GM20431 (cell line): ENCODE data around the gene SYNE4.
"Not testable (repeated sequence)": the region's sequence is repeated elsewhere in the genome, so short reads cannot be mapped to it uniquely, and the experiment has no call there.

Experiments
- in situ Hi-C: fragments of 300-500 bp; cut with MseI, MboI; formaldehyde crosslinking; loops from one replicate; pipeline ENCODE4 v1.15.0; 2020; ENCODE audit warnings: low sequenced_read_pairs; ENCODE audit not compliant: unreplicated experiment

Gene SYNE4

DNA sequence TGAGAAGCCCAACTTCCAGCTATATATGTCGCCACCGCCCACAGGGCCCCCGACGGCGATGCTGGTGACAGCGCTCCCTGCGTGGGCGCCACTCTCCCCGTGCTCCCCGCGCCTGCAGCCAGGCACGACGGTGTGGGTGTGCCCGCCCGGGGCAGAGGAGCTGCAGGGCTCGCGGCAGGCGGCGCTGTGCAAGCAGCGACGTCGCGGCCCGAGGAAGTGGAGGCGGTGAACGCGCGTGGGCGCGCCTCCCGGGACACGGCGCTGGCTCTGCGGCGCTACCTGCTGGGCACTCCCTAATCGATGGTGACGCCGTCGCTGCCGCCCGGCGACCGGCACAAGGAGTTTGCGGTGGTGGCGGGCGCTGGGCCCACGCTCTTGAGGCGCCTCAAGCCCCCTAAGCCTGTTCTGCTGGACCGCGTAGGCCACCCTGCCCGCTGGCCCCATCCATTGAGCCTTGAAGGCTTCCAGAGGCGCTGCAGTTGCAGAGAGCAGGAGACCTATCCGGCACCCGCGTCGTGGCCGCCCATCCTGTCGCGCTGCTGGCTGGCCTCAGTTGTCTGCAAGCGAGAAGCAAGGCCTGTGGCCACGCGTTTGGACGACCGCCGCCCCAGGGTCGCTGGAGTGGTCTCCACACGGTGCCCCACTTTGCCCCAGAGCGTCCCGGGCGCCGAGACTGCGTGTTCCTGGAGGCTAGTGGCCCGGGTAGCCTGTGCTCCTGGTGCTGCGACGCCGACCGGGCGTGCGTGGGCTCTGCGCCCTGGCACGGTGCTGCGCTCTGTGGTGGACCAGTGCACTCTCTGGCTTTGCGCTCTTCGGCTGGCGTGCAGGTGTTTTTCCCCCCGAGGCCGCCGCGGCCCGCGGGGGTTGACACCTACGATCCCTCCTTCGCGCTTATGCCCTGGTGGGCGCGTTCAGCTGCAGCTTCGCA lies 49.3 kb downstream of the SYNE4 start:
- in situ Hi-C loops: no loop called here

DNA sequence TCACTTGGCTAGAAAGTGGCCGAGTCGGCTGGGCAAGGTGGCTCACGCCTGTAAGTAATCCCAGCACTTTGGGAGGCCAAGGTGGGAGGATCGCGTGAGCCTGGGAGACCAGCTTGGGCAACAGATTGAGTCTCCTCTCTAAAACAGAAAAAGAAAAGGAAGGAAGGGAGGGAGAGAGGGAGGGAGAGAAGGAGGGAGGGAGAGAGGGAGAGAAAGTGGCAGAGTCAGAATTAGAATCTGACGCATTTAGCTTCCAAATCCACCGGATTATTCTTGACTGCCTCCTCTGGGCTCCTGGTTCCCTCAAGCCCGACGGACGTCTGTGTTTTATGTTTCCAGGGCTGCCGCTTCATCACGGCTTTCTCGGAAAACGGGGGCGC lies 50.0 kb downstream of the SYNE4 start:
- in situ Hi-C loops: no loop called here

DNA sequence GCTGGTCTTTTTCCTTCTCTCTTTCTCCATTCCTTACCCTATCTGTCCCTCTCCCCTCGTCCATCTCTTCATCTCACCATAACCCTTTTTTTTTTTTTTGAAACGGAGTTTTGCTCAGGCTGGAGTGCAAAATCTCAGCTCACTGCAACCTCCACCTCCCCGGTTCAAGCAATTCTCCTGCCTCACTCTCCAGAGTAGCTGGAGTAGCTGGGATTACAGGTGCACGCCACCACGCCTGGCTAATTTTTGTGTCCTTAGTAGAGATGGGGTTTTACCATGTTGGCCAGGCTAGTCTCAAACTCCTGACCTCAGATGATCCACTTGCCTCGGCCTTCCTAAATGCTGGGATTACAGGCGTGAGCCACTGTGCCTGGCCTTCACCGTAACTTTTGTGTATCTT lies 51.2 kb downstream of the SYNE4 start:
- in situ Hi-C loops: not testable (repeated sequence)

DNA sequence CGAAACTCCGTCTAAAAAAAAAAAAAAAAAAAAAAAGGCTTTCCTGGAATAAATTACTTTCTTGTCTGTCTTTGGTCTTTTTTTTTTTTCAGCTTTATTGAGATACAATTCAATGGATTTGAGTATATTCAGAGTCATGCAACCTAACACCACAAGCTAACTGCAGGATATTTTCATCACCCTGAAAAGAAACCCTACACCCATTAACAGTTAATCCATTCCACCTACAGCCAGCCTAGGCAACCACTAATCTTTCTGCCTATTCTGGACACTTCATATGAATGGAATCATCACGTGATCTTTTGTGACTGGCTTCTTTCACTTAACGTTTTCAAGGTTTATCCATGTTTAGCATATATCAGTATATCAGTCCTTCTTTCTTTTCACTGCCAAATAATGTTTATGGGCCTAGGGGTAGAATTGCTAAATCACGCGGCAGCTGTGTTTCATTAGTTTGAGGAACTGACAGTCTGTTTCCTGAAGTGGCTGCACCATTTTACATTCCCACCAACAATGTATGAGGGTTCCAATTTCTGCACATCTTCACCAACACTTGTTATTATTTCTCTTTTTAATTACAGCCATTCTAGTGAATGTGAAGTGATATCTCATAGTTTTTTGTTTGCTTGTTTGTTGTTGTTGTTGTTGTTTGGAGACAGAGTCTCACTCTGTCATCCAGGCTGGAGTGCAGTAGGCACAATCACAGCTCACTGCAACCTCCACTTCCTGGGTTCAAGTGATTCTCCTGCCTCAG lies 52.6 kb downstream of the SYNE4 start:
- in situ Hi-C loops: no loop called here
